Putamen (tissue), 1 donor: ENCODE results near the gene PLCB4.
"Not testable (repeated sequence)": the region's sequence is repeated elsewhere in the genome, so short reads cannot be mapped to it uniquely, and the experiment has no call there.

Source experiments
- DNase-seq: peaks from one replicate; pipeline ENCODE4 v3.0.0-alpha.2; 2016; ENCODE audit warnings: low spot score

Gene PLCB4

DNA sequence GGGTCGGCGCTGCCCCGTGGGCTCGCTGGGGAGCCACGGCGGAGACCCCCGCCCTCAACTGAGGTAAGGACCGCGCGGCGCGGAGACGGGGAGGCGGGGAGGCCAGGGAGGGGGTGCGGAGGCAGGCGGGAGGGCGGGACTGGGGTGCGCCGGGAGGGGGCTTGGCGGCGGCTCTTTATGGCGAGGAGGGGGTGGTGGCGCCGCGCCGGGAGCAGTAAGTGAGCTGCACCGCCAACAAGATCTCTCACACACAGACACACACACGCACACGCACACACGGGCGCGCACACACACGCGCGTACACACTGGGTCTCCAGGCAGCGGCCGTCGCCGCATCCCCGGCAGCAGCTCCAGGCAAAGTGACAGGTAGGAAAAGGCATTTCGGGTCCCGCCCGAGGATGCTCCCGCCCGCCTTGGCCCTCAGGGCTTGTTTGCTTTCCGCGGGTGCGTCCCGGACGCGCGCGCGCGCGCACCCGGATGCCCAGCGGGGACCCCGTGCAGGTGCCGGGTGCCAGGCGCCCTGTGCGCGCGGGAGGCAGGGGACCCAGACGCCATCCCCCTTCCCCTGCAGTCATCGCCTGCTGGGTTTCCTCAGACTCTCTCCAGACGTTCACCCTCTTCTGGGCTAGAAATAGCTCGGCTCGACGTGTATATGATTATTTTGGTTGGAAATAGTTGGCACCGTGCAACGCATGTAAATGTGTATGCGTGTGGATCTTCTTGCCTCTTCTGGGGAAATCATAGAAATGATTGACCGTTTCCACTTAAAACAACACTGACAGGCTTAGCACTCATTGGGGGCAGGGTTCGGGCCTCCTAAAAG lies at the start of gene PLCB4:
Gene PLCB4, plus strand, starts transcription at position 247 of the 823 bp plus-strand sequence. CDS start 238,728 bp downstream, outside the sequence.
- no peak for DNase-seq

DNA sequence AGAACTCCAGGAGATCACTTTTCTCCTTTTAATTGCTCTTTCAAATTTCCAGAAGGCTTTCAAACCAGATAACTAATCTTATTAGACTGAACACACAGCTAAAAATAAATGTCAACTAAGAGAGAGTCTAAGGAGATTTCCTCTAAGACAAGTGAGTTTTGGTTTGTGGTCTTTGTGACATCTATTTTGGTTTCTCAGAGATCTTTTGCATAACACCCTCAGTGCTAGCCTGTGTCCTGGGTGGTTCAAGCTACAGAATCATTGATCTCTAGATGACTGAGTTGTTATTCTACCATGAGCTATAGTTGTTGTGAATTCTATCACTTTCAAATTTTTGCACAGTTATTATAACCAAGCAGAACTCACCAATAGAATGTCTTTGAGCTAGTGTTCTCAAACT lies 49.1 kb upstream of the PLCB4 start:
- DNase-seq, result no peak

DNA sequence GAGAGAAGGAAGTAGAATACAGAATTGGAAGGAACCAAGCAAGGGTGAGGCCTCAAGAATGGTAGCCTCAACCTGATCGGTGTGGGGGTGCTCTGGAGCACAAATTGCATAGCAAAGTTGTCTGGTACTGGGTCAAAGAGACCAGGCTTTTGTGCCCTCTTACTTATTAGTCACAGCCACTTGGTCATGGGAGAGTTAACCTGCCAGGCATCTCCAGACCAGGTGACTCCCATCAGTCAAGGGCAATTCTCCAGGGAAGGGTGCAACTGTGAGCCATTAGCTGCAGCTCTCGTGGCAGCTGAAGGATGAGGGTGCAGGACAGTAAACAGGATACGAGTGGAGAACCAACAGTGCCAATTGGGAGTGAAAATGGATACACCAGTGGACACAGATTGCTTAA lies 47.7 kb upstream of the PLCB4 start:
- DNase-seq, result no peak

DNA sequence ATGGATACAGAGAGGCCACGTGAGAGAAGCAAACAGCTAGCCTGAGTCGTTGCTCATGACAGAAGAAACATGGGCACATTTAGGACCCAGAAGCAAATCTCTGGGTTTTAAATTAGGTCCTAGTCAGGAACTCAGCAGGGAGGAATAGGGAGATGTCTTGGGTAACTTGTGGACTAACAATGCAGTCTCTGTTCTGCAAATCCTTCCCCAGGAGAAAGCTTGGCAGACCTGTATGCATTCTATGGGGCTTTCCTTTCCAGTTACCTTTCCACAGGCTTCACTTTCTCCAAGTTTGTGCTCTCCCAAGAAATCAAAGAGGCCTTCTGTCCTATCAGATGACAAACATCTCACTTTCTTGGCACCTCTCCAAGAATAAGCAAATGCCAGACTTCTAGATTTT lies 47.2 kb upstream of the PLCB4 start:
- no peak for DNase-seq

DNA sequence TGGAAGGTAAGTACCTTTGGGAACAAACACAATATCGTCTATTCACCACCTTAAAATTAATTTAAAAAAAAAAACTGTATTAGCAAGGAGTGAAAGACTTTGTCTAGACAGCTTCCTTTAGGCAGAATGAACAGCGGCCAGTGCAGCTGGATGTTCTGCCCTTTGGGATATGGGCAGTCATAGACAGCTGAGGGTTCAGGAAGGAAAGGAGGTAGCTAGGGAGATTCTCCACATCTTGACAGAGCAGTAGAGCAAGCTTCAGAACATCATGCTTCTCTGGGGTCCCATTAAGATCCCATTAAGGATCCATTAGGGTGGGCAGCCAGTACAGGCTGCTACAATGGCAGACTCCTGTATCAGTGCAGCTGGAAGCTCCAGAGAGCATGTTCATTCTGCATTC lies 46.5 kb upstream of the PLCB4 start:
- no peak for DNase-seq

GRCh38 chr20:9024606-9025005 lies 44.3 kb upstream of the PLCB4 start:
- DNase-seq, result no peak

GRCh38 chr20:9025011-9025410 lies 43.9 kb upstream of the PLCB4 start:
- no peak for DNase-seq

DNA sequence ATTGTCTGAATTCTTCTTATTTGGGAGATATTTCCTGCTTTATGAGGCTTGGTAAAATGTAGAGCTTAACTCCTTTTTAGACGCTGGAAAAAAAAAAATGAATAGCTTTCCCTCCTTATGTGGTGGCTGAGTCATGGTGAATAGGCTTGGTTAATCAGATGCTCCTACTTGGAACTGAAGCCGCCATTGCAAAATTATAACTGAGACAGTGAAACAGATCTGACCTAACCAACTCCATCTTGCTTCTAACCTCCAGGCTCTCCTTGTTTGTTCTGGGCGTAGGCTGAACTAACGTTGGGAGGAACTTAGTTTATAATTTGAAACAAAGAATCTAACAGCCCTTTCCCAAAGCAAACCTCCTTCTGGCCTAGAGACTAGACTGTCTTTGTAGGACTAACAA lies 43.2 kb upstream of the PLCB4 start:
- no peak for DNase-seq

GRCh38 chr20:9027626-9028025 lies 41.3 kb upstream of the PLCB4 start:
- DNase-seq, result no peak

GRCh38 chr20:9028419-9028818 lies 40.5 kb upstream of the PLCB4 start:
- no peak for DNase-seq

- no peak for DNase-seq
Observed at GRCh38 chr20:9031991-9032390, 36.9 kb upstream of the PLCB4 start.

GRCh38 chr20:9032758-9033157 lies 36.1 kb upstream of the PLCB4 start:
- no peak for DNase-seq

- DNase-seq, result no peak
Observed at GRCh38 chr20:9035126-9035525, 33.8 kb upstream of the PLCB4 start.

DNA sequence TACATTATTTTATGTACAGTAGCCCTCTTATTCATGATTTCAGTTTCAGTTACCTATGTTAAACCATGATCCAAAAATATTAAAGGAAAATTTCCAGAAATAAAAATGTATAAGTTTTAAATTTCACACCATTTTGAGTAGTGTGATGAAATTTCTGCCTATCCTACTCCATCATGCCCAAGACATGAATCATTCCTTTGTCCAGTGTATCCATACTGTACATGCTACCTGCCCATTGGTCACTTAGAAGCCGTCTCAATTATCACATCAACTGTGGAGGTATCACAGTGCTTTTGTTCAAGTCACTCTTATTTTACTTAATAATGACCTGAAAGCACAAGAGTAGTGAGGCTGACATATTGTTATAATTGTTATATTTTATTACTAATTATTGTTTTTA lies 32.3 kb upstream of the PLCB4 start:
- DNase-seq, result no peak

DNA sequence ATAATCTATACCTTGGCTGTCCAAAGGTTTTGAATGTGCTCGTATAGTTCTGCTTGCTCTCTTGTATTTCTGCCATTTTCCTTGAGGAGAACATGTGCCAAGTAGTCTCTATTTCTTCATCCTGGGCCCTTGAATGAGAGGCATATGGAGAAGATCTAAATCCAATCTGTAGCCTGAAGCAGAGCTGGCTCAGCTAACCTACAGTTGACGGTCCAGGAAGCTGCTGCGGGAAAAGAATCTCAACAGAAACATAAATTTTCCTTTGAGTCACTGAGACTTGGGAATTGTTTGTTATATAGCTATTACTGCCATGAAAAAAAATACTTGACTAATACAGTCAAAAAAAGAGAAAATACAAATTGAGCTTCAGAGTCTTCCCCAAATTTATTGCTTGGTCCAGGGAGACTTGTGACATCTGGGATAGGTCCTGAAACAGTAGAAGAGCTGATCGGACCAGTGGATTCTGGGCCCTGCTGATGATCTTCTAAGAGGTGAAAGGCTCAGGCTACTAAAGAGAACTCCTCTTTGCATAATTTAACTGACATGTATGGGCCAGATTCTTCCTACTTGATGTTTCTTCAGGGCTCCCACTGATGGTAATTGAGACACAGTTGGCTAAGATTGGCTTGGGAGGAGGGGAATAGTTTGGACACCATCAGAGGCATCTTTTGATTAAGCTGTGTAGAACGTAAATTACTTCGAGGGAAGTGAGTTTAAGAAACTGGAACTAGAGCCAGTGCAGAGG lies 29.9 kb upstream of the PLCB4 start:
- DNase-seq, result no peak

- DNase-seq, result no peak
Observed at GRCh38 chr20:9040863-9041524, 27.9 kb upstream of the PLCB4 start.

DNA sequence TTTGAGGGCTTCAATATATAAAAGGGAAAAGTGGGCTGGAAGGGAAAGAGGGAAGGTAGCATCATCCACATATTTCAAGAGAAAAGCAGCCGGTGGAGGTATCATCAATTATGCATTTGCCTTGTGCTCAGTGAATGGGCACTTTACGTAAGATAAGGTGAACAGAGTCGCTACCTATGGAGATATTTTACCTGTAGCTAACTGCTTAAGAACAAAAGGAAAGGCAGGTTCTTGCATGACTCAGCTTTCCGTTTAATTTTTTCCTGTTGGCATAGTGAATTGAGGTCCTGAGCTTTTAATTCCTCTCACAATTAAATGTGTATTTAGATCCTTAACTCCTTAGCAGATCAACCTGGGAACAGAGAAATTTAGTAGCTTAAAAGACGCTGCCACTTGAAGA lies 25.5 kb upstream of the PLCB4 start:
- DNase-seq, result no peak

DNA sequence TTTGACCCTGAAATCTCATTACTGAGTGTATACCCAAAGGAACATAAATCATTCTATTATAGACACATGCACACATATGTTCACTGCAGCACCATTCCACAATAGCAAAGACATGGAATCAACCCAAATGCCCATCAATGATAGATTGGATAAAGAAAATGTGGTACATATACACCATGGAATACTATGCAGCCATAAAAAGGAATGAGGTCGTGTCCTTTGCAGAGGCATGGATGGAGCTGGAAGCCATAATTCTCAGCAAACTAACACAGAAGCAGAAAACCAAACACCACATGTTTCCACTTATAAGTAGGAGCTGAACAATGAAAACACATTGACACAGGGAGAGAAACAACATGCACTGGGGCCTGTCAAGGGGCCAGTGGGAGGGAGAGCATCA lies 21.0 kb upstream of the PLCB4 start:
- not testable (repeated sequence) for DNase-seq

GRCh38 chr20:9051508-9051907 lies 17.4 kb upstream of the PLCB4 start:
- DNase-seq, result no peak

GRCh38 chr20:9052136-9052535 lies 16.8 kb upstream of the PLCB4 start:
- no peak for DNase-seq

DNA sequence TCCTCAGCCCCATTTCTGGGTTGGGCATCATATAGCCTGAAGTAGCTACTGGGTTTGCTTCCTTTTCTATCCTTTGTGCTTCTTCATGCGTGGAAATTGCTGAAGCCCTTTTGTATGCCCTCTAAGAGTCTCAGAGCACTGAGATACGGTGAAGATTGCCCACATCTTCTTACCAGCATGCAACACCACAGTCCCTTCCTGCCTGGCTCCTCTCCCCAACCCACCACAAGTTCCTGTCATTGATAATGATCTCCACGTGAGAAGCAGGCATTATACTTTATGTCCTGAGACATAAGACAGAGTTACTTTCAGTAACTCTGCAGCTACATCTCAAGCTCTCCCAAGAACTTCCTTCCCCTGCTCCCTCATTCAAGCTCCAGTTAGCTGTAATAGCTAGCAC lies 15.8 kb upstream of the PLCB4 start:
- no peak for DNase-seq

- DNase-seq, result no peak
Observed at GRCh38 chr20:9054176-9054575, 14.7 kb upstream of the PLCB4 start.

GRCh38 chr20:9059931-9060330 lies 9.0 kb upstream of the PLCB4 start:
- no peak for DNase-seq
